K562 treated with DMSO at 1 percent for 4 hours (cell line): Measurements from ENCODE around the gene MED23. TPM values are rescaled to one million over a fixed set of nuclear protein-coding genes. Genes with fewer than 3 reads are reported as not detected.

Experiments used
- total RNA-seq: library from RNA; unstranded; fragments of 300-600 nt; gene quantifications from 2 replicates; pipeline ENCODE4 v1.2.3, GENCODE V29; 2022; ENCODE audit not compliant: insufficient read depth

Gene MED23, protein sequence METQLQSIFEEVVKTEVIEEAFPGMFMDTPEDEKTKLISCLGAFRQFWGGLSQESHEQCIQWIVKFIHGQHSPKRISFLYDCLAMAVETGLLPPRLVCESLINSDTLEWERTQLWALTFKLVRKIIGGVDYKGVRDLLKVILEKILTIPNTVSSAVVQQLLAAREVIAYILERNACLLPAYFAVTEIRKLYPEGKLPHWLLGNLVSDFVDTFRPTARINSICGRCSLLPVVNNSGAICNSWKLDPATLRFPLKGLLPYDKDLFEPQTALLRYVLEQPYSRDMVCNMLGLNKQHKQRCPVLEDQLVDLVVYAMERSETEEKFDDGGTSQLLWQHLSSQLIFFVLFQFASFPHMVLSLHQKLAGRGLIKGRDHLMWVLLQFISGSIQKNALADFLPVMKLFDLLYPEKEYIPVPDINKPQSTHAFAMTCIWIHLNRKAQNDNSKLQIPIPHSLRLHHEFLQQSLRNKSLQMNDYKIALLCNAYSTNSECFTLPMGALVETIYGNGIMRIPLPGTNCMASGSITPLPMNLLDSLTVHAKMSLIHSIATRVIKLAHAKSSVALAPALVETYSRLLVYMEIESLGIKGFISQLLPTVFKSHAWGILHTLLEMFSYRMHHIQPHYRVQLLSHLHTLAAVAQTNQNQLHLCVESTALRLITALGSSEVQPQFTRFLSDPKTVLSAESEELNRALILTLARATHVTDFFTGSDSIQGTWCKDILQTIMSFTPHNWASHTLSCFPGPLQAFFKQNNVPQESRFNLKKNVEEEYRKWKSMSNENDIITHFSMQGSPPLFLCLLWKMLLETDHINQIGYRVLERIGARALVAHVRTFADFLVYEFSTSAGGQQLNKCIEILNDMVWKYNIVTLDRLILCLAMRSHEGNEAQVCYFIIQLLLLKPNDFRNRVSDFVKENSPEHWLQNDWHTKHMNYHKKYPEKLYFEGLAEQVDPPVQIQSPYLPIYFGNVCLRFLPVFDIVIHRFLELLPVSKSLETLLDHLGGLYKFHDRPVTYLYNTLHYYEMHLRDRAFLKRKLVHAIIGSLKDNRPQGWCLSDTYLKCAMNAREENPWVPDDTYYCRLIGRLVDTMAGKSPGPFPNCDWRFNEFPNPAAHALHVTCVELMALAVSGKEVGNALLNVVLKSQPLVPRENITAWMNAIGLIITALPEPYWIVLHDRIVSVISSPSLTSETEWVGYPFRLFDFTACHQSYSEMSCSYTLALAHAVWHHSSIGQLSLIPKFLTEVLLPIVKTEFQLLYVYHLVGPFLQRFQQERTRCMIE (N-terminal part only)
- 10.9 and 13.8 TPM in 2 replicates for total RNA-seq

DNA sequence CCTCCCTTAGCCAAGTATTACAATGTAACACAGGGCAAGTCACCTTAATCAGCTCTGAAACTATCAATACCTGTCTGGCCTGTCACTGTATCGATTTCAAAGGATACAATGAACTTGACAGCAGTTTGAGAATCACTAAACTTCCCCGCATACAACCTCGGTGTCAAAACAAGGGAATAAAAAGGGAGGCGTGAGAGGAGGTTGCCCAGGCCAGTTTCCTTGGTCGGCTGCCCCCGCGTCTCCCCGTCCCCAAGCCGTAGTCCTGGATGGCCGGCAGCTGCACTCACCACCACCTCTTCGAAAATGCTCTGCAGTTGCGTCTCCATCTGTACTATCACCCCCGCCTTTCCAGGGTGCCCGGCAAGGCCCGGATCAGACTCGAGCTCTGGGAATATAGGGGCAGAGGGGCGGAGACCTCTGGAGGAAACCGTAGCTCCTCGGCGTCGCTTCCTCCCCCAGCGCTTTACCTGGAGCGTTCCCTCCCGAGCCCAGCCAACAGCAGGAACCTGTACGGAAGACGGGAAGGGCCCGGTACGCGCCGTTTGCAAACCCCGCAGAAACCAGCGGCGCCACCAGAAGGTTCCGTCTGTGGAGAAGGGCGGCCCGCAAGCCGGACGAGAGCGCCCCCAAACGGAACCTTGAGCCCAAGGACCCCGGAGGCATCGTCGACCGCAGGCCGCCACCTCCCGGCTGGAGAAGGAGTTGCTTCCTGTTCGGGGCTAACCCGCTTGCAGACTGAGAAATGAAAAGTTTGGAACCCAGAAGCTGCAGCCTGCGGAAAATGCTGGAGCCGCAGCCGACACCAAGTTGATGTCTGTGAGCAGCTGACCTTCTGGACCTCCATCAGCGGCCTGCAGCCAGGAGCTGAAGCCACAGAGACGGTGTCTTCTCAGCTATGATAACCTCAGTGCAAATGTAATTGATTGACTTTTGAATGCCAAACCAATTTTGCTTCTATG lies at the start of gene MED23:
Gene MED23, minus strand, starts transcription at position 519 of the 959 bp plus-strand sequence. Its CDS starts 193 bp downstream, at position 326.

DNA sequence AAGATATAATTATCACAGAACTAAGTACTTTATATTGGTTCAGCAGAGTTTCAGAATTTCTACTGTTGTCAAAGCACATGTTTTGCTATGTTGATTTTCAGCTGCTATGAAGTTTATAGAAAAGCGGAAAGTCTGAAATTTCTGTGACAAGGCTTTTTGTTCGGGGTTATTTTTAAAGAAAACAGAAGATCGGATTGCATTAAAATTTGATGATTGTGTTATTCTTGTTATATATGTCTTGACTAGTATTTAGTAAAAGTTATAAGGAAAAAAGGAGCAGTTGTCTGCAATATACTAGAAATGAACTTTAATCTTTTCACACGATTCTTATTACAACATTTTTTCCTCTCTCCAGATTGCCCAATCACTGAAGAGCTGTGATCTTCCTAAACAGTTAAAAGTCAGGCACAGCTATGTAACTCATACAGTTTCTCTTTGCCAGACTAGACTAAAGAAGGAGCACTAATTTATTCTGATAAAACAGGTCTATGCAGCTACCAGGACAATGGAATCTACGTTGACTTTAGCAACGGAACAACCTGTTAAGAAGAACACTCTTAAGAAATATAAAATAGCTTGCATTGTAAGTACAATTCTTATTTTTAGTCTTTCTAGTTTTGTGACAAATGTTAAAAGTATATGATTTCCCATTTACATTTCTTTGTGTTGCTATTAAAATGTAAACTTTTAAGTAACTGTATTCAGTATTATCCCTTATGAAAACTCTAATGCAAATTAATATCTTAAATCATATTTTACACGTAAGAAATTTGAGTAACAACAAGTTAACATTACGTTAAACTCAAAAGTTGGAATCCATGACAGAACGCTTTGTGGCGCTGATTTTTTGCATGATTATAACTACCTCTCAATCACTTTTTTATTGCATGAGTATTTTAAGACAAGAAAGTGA lies 9.1 kb upstream of the MED23 start, which contains the start of gene ENPP3:
Gene ENPP3, plus strand, starts transcription at position 423 of the 913 bp plus-strand sequence. Its CDS starts 83 bp downstream, at position 506.

DNA sequence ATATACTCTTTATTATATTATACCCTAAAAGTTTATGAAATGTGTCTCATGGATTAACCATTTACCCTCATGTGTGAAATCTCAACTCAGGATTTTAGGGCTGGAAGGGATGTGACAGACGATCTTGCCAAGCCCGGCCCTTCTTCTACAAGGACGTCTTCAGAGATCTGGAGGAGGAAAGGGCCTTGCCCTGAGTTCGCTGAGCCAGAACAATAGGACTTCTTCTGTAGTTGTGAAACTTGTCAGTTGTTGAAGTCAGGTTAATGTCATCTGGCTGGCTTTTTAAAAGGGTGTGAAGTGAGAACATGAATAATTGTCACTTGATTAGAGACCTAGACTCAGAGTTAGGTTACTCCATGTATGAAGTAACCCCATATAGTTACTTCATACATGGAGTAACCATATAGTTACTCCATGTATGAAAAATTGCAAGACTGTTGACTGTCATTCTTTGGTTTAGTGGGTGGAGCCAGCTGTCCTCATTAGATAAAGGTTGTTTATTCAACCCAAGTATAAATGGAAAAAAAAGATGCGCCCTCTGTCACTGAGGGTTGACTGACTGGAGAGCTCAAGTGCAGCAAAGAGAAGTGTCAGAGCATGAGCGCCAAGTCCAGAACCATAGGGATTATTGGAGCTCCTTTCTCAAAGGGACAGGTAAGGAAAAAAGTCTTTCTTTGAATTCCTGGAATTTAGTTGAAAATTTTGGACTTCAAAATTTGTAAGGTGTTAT lies 55.2 kb downstream of the MED23 start, which contains the start of gene ARG1:
Gene ARG1, plus strand, starts transcription at position 541 of the 730 bp plus-strand sequence. Its CDS starts 57 bp downstream, at position 598.

Other genes starting within 250 kb of the MED23 start
- not detected in 2 replicates for gene ARG1, start 55.0 kb downstream of the MED23 start, total RNA-seq
- gene ENPP3, start 9.1 kb upstream of the MED23 start, total RNA-seq: 9.4 and 13.0 TPM in 2 replicates
- not detected in 2 replicates for gene OR2A4, start 73.2 kb upstream of the MED23 start, total RNA-seq
- gene CTAGE9, start 82.8 kb upstream of the MED23 start, total RNA-seq: not detected in 2 replicates
- 0.29 TPM in 1 of 2 replicates, not detected in the other for gene ENPP1, start 179.8 kb upstream of the MED23 start, total RNA-seq